ENCODE measurements around the gene TTI1.

DNA sequence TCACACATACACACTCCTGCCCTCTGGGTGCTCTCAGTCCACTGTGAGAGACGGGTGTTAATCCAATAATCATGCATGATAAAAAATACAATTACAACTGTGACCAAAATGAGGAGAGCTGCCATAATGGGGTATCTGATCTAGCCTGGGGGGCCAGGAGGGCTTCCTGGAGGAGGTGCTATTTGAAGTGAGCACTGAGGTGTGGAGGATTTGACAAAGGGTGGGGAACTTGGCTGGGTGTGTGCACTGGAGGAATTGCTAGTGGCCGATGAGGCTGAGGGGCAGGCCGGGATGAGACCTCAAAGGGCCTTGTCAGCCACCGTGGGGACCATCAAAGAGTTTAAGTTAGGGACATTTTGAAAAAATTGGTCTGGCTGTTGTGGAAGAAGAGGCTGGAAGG is 95.6 kb downstream of the TTI1 start:
- TF ChIP-seq EZH2 (IDR thresholded peaks at IDR 0.05) (no peak), EZH2phosphoT487 (IDR thresholded peaks at IDR 0.05) (no peak)
- TF ChIP-seq, protein P1, sequence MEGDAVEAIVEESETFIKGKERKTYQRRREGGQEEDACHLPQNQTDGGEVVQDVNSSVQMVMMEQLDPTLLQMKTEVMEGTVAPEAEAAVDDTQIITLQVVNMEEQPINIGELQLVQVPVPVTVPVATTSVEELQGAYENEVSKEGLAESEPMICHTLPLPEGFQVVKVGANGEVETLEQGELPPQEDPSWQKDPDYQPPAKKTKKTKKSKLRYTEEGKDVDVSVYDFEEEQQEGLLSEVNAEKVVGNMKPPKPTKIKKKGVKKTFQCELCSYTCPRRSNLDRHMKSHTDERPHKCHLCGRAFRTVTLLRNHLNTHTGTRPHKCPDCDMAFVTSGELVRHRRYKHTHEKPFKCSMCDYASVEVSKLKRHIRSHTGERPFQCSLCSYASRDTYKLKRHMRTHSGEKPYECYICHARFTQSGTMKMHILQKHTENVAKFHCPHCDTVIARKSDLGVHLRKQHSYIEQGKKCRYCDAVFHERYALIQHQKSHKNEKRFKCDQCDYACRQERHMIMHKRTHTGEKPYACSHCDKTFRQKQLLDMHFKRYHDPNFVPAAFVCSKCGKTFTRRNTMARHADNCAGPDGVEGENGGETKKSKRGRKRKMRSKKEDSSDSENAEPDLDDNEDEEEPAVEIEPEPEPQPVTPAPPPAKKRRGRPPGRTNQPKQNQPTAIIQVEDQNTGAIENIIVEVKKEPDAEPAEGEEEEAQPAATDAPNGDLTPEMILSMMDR (IDR thresholded peaks at IDR 0.05) = no peak

Measured in neural progenitor cell (in vitro differentiated cells).